GM12865 (cell line): ENCODE data around the gene COL1A2.

Experiments used
- DNase-seq: peaks from one replicate; pipeline ENCODE4 v3.0.0; 2010; ENCODE audit warnings: low read depth
- H3K4me3 ChIP-seq: 2 replicates; pipeline ENCODE4 v1.5.1; 2011; ENCODE audit warnings: mild to moderate bottlenecking, low read depth, low read length, control low read depth
- TF ChIP-seq, protein P1 (sequence below): IDR thresholded peaks from 2 replicates; pipeline ENCODE4 v1.5.1; 2011; ENCODE audit warnings: low read length, control low read depth, low read depth, inconsistent platforms; ENCODE audit not compliant: insufficient read depth; ENCODE audit errors: missing control alignments

COL1A2 gene

GRCh38 chr7:94396596-94396995 is 1.9 kb downstream of the COL1A2 start:
- TF ChIP-seq, protein P1, sequence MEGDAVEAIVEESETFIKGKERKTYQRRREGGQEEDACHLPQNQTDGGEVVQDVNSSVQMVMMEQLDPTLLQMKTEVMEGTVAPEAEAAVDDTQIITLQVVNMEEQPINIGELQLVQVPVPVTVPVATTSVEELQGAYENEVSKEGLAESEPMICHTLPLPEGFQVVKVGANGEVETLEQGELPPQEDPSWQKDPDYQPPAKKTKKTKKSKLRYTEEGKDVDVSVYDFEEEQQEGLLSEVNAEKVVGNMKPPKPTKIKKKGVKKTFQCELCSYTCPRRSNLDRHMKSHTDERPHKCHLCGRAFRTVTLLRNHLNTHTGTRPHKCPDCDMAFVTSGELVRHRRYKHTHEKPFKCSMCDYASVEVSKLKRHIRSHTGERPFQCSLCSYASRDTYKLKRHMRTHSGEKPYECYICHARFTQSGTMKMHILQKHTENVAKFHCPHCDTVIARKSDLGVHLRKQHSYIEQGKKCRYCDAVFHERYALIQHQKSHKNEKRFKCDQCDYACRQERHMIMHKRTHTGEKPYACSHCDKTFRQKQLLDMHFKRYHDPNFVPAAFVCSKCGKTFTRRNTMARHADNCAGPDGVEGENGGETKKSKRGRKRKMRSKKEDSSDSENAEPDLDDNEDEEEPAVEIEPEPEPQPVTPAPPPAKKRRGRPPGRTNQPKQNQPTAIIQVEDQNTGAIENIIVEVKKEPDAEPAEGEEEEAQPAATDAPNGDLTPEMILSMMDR: no peak
- DNase-seq: no peak
- H3K4me3 ChIP-seq: no peak overlapping the region

DNA sequence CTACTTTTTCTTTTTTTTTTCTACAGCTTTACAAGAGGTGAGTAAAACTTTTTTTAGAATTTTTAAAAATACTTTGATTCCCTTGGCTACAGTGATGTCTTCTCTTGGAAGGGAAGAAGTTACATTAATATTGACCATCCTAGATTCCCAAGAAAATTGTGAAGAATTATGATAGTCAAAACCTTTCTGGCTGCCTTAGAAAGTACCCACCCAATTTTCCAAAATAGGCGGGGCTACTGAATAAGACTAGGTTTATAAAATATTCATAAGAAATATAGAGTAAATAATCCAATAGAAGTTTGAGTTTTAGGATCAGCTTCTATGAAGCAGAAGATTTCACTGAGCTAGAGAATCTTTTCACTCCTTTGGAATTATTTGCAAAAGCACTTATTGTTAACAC is 3.0 kb downstream of the COL1A2 start:
- DNase-seq: no peak
- TF ChIP-seq, protein P1: no peak
- no peak overlapping the region for H3K4me3 ChIP-seq

- H3K4me3 ChIP-seq: no peak overlapping the region
- TF ChIP-seq, protein P1: no peak
- DNase-seq: no peak
Measured at GRCh38 chr7:94398841-94399240, 4.1 kb downstream of the COL1A2 start.

GRCh38 chr7:94400022-94400421 is 5.3 kb downstream of the COL1A2 start:
- no peak overlapping the region for H3K4me3 ChIP-seq
- TF ChIP-seq, protein P1: no peak
- no peak for DNase-seq

GRCh38 chr7:94400643-94401427 is 6.1 kb downstream of the COL1A2 start:
- no peak for DNase-seq
- H3K4me3 ChIP-seq: no peak overlapping the region
- TF ChIP-seq, protein P1: no peak

DNA sequence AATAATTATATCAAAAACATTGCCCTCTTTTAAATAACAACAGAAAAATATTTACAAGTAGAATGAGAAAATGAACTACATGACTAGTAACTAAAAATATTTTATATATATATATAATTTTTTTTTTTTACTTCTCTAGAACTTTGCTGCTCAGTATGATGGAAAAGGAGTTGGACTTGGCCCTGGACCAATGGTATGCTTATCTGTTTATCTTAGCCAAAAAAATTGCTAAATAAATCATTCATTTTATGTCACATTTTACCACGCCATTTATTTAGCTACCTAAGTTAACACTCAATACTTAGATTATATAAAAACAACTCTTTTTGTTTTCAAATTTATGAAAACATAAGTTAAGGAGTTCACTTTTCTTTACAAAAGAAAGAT is 6.7 kb downstream of the COL1A2 start:
- TF ChIP-seq, protein P1: no peak
- no peak overlapping the region for H3K4me3 ChIP-seq
- no peak for DNase-seq

- DNase-seq: no peak
- TF ChIP-seq, protein P1: no peak
- no peak overlapping the region for H3K4me3 ChIP-seq
Measured at GRCh38 chr7:94403546-94403945, 8.9 kb downstream of the COL1A2 start.
